A549 (cell line): ENCODE measurements around the gene NPLOC4.

ENCODE experiments used
- CEBPB ChIP-seq, 2 experiments: fragments of >200 bp in 1 of 2; sonication (Bioruptor Twin) in 1 of 2; formaldehyde crosslinking in 1 of 2; IDR thresholded peaks; 2 replicates each; pipeline ENCODE4 v1.6.1; 2012 to 2016
- EHMT2 ChIP-seq: fragments of 200-600 bp; sonication (generic); IDR thresholded peaks from 2 replicates; pipeline ENCODE4 v1.6.1; 2016; ENCODE audit warnings: antibody characterized with exemption, low read depth, mild to moderate bottlenecking, moderate library complexity
- EP300 ChIP-seq, 2 experiments: fragments of >200 bp; sonication (Bioruptor Twin); formaldehyde crosslinking; IDR thresholded peaks; 2 replicates in 1 of 2; 3 replicates in 1 of 2; pipeline ENCODE4 v1.6.1; 2016 to 2017
- ESRRA ChIP-seq: fragments of 150-350 bp; IDR thresholded peaks from 2 replicates; pipeline ENCODE4 v1.6.1; 2014; ENCODE audit warnings: mild to moderate bottlenecking, low read length, borderline replicate concordance
- HDAC2 ChIP-seq: fragments of 200-600 bp; sonication (generic); IDR thresholded peaks from 2 replicates; pipeline ENCODE4 v1.6.1; 2016
- MAZ ChIP-seq: fragments of 150-350 bp; IDR thresholded peaks from 2 replicates; pipeline ENCODE4 v1.6.1; 2014; ENCODE audit warnings: antibody characterized with exemption, low read depth, low read length, borderline replicate concordance
- POLR2A ChIP-seq: IDR thresholded peaks from 2 replicates; pipeline ENCODE4 v1.6.1; 2012; ENCODE audit warnings: mild to moderate bottlenecking, low read length
- POLR2AphosphoS2 ChIP-seq: conservative IDR thresholded peaks from 2 replicates; pipeline ENCODE4 v1.6.1; 2012; ENCODE audit warnings: low read length, improper control_type of control experiment, inconsistent platforms
- RAD21 ChIP-seq, 2 experiments: fragments of >200 bp in 1 of 2; sonication (Bioruptor Twin) in 1 of 2; formaldehyde crosslinking in 1 of 2; IDR thresholded peaks in 1 of 2; conservative IDR thresholded peaks in 1 of 2; 2 replicates in 1 of 2; 3 replicates in 1 of 2; pipeline ENCODE4 v1.6.1; 2012 to 2018; ENCODE audit warnings: inconsistent platforms in 1 of 2
- RARB ChIP-seq: fragments of 250-450 bp; sonication (Bioruptor Pico); IDR thresholded peaks from 2 replicates; pipeline ENCODE4 v1.8.0; 2021; ENCODE audit warnings: mild to moderate bottlenecking, moderate library complexity
- ZFP36 ChIP-seq: fragments of 450-650 bp; IDR thresholded peaks from 2 replicates; pipeline ENCODE4 v1.6.1; 2014; ENCODE audit warnings: borderline replicate concordance; ENCODE audit not compliant: partially characterized antibody
- TF ChIP-seq, protein P1 (sequence below): fragments of >200 bp; sonication (Bioruptor Twin); formaldehyde crosslinking; IDR thresholded peaks from 3 replicates; pipeline ENCODE4 v1.5.1; 2016
- TF ChIP-seq, protein P2 (sequence below): fragments of 200-600 bp; sonication (generic); IDR thresholded peaks from 2 replicates; pipeline ENCODE4 v1.6.1; 2016; ENCODE audit warnings: antibody characterized with exemption, mild to moderate bottlenecking, moderate library complexity

GRCh38 chr17:81590121-81590520, 46.8 kb downstream of the NPLOC4 start:
- TF ChIP-seq POLR2A, result no peak
- TF ChIP-seq ESRRA, result no peak
- TF ChIP-seq, protein P1, sequence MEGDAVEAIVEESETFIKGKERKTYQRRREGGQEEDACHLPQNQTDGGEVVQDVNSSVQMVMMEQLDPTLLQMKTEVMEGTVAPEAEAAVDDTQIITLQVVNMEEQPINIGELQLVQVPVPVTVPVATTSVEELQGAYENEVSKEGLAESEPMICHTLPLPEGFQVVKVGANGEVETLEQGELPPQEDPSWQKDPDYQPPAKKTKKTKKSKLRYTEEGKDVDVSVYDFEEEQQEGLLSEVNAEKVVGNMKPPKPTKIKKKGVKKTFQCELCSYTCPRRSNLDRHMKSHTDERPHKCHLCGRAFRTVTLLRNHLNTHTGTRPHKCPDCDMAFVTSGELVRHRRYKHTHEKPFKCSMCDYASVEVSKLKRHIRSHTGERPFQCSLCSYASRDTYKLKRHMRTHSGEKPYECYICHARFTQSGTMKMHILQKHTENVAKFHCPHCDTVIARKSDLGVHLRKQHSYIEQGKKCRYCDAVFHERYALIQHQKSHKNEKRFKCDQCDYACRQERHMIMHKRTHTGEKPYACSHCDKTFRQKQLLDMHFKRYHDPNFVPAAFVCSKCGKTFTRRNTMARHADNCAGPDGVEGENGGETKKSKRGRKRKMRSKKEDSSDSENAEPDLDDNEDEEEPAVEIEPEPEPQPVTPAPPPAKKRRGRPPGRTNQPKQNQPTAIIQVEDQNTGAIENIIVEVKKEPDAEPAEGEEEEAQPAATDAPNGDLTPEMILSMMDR, result no peak
- TF ChIP-seq MAZ, result no peak
- no peak for TF ChIP-seq RARB (CRISPR knock-in tag)
- TF ChIP-seq RAD21 (conservative IDR thresholded peaks at IDR 0.05 in 1 of 2, IDR thresholded peaks at IDR 0.05 in 1 of 2), result no peak
- no peak for TF ChIP-seq EP300 (IDR thresholded peaks at IDR 0.05)
- no peak for TF ChIP-seq POLR2AphosphoS2
- no peak for TF ChIP-seq CEBPB (IDR thresholded peaks at IDR 0.05)
- TF ChIP-seq, protein P2, sequence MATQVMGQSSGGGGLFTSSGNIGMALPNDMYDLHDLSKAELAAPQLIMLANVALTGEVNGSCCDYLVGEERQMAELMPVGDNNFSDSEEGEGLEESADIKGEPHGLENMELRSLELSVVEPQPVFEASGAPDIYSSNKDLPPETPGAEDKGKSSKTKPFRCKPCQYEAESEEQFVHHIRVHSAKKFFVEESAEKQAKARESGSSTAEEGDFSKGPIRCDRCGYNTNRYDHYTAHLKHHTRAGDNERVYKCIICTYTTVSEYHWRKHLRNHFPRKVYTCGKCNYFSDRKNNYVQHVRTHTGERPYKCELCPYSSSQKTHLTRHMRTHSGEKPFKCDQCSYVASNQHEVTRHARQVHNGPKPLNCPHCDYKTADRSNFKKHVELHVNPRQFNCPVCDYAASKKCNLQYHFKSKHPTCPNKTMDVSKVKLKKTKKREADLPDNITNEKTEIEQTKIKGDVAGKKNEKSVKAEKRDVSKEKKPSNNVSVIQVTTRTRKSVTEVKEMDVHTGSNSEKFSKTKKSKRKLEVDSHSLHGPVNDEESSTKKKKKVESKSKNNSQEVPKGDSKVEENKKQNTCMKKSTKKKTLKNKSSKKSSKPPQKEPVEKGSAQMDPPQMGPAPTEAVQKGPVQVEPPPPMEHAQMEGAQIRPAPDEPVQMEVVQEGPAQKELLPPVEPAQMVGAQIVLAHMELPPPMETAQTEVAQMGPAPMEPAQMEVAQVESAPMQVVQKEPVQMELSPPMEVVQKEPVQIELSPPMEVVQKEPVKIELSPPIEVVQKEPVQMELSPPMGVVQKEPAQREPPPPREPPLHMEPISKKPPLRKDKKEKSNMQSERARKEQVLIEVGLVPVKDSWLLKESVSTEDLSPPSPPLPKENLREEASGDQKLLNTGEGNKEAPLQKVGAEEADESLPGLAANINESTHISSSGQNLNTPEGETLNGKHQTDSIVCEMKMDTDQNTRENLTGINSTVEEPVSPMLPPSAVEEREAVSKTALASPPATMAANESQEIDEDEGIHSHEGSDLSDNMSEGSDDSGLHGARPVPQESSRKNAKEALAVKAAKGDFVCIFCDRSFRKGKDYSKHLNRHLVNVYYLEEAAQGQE, result no peak
- TF ChIP-seq ZFP36, result no peak
- no peak for TF ChIP-seq EHMT2
- no peak for TF ChIP-seq HDAC2
